CD1c-positive myeloid dendritic cell (primary cell): ENCODE measurements around the gene ARHGEF1.

Source experiments
- DNase-seq: peaks from one replicate; pipeline ENCODE4 v3.0.0-alpha.2; 2016; ENCODE audit errors: extremely low spot score

Gene ARHGEF1

GRCh38 chr19:41918653-41919244 lies 35.8 kb downstream of the ARHGEF1 start:
- no peak for DNase-seq

- no peak for DNase-seq
Measured at GRCh38 chr19:41919948-41920712, 37.1 kb downstream of the ARHGEF1 start.

DNA sequence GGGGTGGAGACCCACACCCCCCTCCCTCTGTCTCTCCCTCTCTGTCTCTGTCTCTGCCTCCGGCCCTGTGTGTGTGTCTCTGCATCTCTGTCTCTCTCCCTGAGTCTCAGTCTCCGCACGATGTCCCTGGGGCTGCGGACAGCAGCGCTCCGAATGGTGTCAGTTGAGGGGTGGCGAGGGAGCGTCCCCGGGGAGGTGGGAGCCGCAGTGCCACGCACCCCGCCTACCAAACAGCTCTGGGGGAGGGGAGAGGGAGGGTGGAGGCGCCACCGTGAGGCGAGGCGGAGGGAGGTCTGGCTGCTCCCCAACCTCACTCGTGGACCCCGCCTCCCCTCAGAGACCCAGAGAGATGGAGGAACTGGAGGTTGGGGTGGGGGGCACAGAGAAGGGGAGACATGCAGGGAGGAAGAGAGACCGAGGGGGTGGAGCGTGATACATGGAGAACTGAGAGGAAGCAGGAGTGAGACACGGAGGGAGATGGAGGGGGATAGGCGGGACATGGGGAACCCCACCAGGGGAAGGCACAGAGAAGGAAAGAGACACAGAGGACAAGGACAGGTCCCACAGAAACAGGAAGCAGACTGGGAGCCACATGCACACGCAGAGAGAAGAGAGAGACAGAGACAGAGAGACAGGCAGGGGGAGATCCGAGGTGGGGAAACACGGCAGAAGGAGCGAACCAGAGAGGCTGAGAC lies 38.0 kb downstream of the ARHGEF1 start:
- DNase-seq: peak; percentile 12

GRCh38 chr19:41921577-41922576 lies 38.9 kb downstream of the ARHGEF1 start:
- DNase-seq: no peak

GRCh38 chr19:41922585-41922984 lies 39.6 kb downstream of the ARHGEF1 start:
- no peak for DNase-seq

DNA sequence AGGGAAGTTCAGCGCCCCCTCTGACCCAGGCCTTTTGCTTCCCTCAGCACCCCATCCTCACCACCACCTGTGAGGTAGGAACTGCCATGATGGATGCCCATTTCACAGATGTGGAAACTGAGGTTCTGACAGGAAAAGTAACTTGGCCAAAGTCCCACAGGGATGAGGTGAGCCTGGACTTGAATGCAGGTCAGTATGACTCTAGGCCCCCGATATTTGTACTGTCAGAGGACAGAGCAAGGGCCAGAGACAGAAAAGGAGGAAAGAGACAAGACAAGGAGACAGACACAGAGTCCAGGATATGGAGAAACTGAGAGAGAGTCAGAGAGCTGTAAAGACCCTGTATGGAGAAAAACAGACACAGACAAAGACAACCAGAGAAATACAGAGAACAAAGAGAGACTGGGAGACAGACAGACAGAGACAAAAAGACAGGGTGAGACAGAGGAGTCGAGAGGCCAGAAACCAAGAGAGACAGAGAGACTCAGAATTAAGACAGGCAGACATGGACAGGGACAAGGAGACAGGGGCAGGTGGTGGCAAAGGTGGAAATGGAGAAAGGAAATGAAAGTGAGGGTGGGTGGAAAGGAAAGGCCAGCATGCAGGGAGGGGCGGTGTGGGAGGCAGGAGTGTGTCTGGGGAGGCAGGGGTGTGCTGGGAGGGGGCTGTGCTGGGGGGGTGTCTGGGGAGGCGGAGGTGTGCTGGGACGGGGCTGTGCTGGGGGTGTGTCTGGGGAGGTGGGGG lies 40.2 kb downstream of the ARHGEF1 start:
- DNase-seq: no peak

- DNase-seq: no peak
Measured at GRCh38 chr19:41924151-41925145, 41.5 kb downstream of the ARHGEF1 start.

GRCh38 chr19:41925208-41926003 lies 42.4 kb downstream of the ARHGEF1 start:
- no peak for DNase-seq

- DNase-seq: no peak
Measured at GRCh38 chr19:41926028-41926762, 43.2 kb downstream of the ARHGEF1 start.

GRCh38 chr19:41926763-41927496 lies 43.9 kb downstream of the ARHGEF1 start:
- no peak for DNase-seq

GRCh38 chr19:41927497-41928192 lies 44.7 kb downstream of the ARHGEF1 start:
- DNase-seq: no peak

- peak; percentile 8 for DNase-seq
Measured at GRCh38 chr19:41928221-41928683, 45.3 kb downstream of the ARHGEF1 start, which contains the start of gene ERFL. ERFL (minus strand) TSS chr19:41928449; CDS start chr19:41912919, 15,530 bp downstream.

GRCh38 chr19:41928754-41929535 lies 46.0 kb downstream of the ARHGEF1 start:
- DNase-seq: peak; percentile 40

- no peak for DNase-seq
Measured at GRCh38 chr19:41929536-41930071, 46.6 kb downstream of the ARHGEF1 start.

GRCh38 chr19:41930322-41930722 lies 47.3 kb downstream of the ARHGEF1 start:
- no peak for DNase-seq
